ENCODE results near the gene SH2D5. TPM values are rescaled to one million over a fixed set of nuclear protein-coding genes. Genes with fewer than 3 reads are reported as not detected.

Gene SH2D5
- total RNA-seq, 2 experiments from 2014 or later: 1.3 to 1.6 TPM

DNA sequence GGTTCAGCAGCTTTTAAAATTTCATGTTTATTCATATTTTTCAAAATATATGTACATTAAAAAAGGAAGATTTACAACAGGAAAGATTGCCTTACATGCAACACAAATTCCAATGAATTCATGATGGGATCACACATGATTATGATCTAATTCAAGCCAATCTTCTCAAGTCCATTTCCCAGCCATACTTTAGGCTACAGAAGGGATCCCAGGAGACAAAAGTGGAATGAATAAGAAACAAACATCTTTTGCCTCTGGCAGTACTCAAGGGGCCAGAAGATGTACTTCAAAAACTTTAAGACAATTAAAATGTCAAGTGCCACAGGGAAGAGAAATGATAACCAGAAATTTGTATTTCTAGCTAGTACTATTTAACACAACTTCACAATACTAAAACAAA lies 10.2 kb upstream of the SH2D5 start:
- no peak for ATAC-seq

DNA sequence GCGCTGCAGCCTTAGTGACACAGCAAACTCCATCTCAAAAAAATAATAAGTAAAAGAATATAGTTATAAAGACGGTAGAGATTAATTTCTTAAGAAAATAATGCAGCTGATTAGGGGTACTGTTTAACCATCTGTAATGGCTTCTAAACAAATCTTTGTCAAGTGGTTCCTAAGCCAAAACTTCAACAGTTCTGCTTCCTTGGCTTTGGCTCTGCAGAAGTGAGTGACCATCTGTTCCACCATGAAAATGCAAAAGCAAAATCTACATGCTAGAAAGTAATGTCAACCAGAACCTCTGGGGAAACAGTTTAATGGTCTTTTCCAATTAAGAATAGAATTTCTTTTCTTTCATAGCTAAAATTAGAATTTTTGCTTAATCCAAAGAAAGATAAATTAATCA lies 8.3 kb upstream of the SH2D5 start:
- intact Hi-C loops (cut with micrococcal nuclease): no loop called here
- ATAC-seq (no peak), DNase-seq (no peak)
- Mint-ChIP-seq H3K36me3 (ENCODE audit: low read depth) (peaks cover 40% of the 10 kb centered on the region), H3K4me3 (no peak overlapping the region), H3K4me1 (ENCODE audit: low read depth) (no peaks in the 10 kb centered on the region), H3K27ac (no peak overlapping the region), H3K9me3 (no peaks in the 10 kb centered on the region), H3K27me3 (no peaks in the 10 kb centered on the region)
- ChIA-PET CTCF (interaction anchor here (0.6 to 1.2 kb wide), 3 partner anchors 44 to 454 kb away, joined by 3 read pairs; no protein-coding TSS in a partner anchor), POLR2A (no interaction called here)
- TF ChIP-seq, protein P1, sequence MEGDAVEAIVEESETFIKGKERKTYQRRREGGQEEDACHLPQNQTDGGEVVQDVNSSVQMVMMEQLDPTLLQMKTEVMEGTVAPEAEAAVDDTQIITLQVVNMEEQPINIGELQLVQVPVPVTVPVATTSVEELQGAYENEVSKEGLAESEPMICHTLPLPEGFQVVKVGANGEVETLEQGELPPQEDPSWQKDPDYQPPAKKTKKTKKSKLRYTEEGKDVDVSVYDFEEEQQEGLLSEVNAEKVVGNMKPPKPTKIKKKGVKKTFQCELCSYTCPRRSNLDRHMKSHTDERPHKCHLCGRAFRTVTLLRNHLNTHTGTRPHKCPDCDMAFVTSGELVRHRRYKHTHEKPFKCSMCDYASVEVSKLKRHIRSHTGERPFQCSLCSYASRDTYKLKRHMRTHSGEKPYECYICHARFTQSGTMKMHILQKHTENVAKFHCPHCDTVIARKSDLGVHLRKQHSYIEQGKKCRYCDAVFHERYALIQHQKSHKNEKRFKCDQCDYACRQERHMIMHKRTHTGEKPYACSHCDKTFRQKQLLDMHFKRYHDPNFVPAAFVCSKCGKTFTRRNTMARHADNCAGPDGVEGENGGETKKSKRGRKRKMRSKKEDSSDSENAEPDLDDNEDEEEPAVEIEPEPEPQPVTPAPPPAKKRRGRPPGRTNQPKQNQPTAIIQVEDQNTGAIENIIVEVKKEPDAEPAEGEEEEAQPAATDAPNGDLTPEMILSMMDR (IDR thresholded peaks at IDR 0.05): no peak

More for the DNA sequence above, 10.2 kb upstream of the SH2D5 start:
- Mint-ChIP-seq H3K4me3 (no peak overlapping the region), H3K9me3 (no peaks in the 10 kb centered on the region), H3K27ac (peak overlapping the region; percentile 38), H3K36me3 (ENCODE audit: low read depth) (peaks cover 45% of the 10 kb centered on the region), H3K4me1 (ENCODE audit: low read depth) (no peaks in the 10 kb centered on the region), H3K27me3 (no peaks in the 10 kb centered on the region)
- ChIA-PET CTCF (interaction anchor here (1.0 to 1.4 kb wide), 2 partner anchors 11 to 46 kb away, joined by 3 to 6 read pairs; no protein-coding TSS in a partner anchor), POLR2A (no interaction called here)
- DNase-seq: no peak
- intact Hi-C loops (cut with micrococcal nuclease): no loop called here
- TF ChIP-seq, protein P1 (IDR thresholded peaks at IDR 0.05): no peak

DNA sequence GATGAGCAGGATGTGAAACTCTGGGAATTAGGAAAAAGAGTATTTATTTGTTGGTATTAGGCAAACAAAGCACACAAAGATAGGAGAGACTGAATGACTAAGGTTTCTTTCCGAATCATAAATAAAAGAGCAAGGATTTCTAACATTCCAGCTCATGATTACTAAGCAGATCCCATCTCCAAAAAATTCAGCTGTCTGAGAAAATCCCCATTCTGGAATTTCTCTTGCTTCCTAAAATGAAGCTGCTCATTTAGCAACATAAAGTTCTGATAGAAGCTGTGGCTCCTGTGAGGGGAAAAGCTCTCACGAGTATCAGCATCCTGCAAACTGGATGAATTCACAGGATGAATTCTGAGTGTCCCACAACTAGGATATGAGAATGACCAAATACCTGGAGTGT lies 6.7 kb upstream of the SH2D5 start:
- intact Hi-C loops (cut with micrococcal nuclease): no loop called here
- TF ChIP-seq, protein P1 (IDR thresholded peaks at IDR 0.05): no peak
- no peak for DNase-seq
- H3K4me1 Mint-ChIP-seq (ENCODE audit: low read depth): no peaks in the 10 kb centered on the region
- H3K36me3 Mint-ChIP-seq (ENCODE audit: low read depth): peaks cover 29% of the 10 kb centered on the region
- H3K27me3 Mint-ChIP-seq: no peaks in the 10 kb centered on the region
- no peaks in the 10 kb centered on the region for H3K9me3 Mint-ChIP-seq
- POLR2A ChIA-PET: no interaction called here
- no peak overlapping the region for H3K27ac Mint-ChIP-seq
- ATAC-seq: no peak
- CTCF ChIA-PET: no interaction called here
- H3K4me3 Mint-ChIP-seq: no peak overlapping the region

DNA sequence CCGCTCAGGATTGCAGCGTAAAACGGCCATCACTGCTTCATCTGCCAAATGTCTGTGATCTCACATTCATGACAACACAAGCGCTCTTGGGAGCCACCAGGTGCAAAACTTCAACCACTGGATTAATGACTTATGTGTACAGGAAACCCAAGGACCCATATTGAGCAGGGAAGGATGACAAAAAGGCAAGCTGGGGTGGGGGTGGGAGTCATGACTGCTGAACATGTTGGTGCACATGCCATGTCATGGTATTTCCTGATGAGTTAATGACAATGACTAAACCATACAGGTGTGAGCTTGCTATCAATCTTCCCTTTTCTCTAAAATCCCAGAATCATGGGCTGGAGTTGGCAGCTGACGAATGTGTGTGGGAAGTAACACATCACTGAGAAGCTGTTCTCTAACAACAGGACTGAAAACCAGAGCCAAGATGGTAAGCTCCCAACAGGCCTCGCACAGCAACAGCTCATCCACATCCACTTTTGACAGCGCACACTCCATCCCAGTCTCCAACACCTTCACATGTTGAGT lies 3.1 kb upstream of the SH2D5 start:
- Mint-ChIP-seq H3K9me3 (no peaks in the 10 kb centered on the region), H3K27ac (no peak overlapping the region), H3K4me1 (ENCODE audit: low read depth) (peaks cover 11% of the 10 kb centered on the region), H3K4me3 (no peak overlapping the region), H3K36me3 (ENCODE audit: low read depth) (peaks cover 18% of the 10 kb centered on the region), H3K27me3 (peaks cover 9% of the 10 kb centered on the region)
- intact Hi-C loops (cut with micrococcal nuclease): no loop called here
- ATAC-seq: no peak
- DNase-seq: no peak
- POLR2A ChIA-PET: interaction anchor here (0.6 to 1.1 kb wide), 2 partner anchors 50 to 470 kb away, joined by 3 read pairs; no protein-coding TSS in a partner anchor
- CTCF ChIA-PET: no interaction called here
- TF ChIP-seq, protein P1 (IDR thresholded peaks at IDR 0.05): no peak

DNA sequence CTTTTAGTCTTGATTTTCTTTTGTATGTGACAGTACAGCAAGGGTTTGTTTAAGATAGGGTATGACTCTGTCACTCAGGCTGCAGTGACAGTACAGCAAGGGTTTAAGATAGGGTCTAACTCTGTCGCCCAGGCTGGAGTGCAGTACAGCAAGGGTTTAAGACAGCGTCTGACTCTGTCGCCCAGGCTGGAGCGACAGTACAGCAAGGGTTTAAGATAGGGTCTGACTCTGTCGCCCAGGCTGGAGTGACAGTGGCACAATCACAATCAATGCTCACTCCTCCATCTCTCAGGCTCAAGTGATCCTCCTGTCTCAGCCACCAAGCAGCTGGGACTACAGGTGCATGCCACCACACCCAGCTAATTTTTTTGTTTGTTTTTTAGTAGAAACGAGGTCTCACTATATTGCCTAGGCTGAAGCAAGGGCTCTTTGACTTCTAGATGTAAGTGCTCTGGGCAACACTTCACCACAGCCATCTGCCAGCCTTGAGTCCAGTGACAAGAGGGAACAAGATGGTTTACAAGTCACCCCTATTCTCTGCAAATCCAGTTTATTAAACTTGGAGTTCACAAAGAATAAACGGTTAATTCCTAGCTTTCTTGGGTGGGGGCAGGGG lies 965 bp upstream of the SH2D5 start:
- H3K4me1 Mint-ChIP-seq (ENCODE audit: low read depth): peaks cover 15% of the 10 kb centered on the region
- peaks cover 11% of the 10 kb centered on the region for H3K36me3 Mint-ChIP-seq (ENCODE audit: low read depth)
- intact Hi-C loops (cut with micrococcal nuclease): no loop called here
- POLR2A ChIA-PET: interaction anchor here (1.1 to 2.4 kb wide), 3 partner anchors 11 to 52 kb away, joined by 3 to 10 read pairs (median 3); no protein-coding TSS in a partner anchor
- CTCF ChIA-PET: interaction anchor here (0.9 to 2.7 kb wide), 4 partner anchors 20 to 73 kb away, joined by 3 to 18 read pairs (median 4); partner anchors contain the start of gene DDOST
- peaks cover 21% of the 10 kb centered on the region for H3K27me3 Mint-ChIP-seq
- H3K27ac Mint-ChIP-seq: peak overlapping the region; percentile 15
- no peak for DNase-seq
- peak overlapping the region; percentile 79 for H3K4me3 Mint-ChIP-seq
- ATAC-seq: no peak
- no peaks in the 10 kb centered on the region for H3K9me3 Mint-ChIP-seq
- TF ChIP-seq, protein P1 (IDR thresholded peaks at IDR 0.05): no peak
